GM10266 (cell line): ENCODE data around the gene HDLBP.
"Not testable (repeated sequence)": the region's sequence is repeated elsewhere in the genome, so short reads cannot be mapped to it uniquely, and the experiment has no call there.

Experiments
- DNase-seq: peaks from one replicate; pipeline ENCODE4 v3.0.0; 2012; ENCODE audit errors: extremely low spot score
- CTCF ChIP-seq: IDR thresholded peaks from 2 replicates; pipeline ENCODE4 v1.5.1; 2012; ENCODE audit warnings: mild to moderate bottlenecking, low read depth; ENCODE audit not compliant: control insufficient read depth, insufficient read depth; ENCODE audit errors: missing control alignments

HDLBP gene

GRCh38 chr2:241329669-241330615 lies 14.5 kb upstream of the HDLBP start:
- no peak for DNase-seq
- TF ChIP-seq CTCF = no peak

- no peak for DNase-seq
- TF ChIP-seq CTCF = no peak
Measured at GRCh38 chr2:241325257-241325656, 9.8 kb upstream of the HDLBP start.

- DNase-seq = no peak
- no peak for TF ChIP-seq CTCF
Measured at GRCh38 chr2:241324775-241325174, 9.3 kb upstream of the HDLBP start.

- no peak for DNase-seq
- TF ChIP-seq CTCF = no peak
Measured at GRCh38 chr2:241323778-241324177, 8.3 kb upstream of the HDLBP start.

- no peak for DNase-seq
- TF ChIP-seq CTCF = no peak
Measured at GRCh38 chr2:241321886-241322285, 6.4 kb upstream of the HDLBP start.

GRCh38 chr2:241321033-241321432 lies 5.6 kb upstream of the HDLBP start:
- TF ChIP-seq CTCF = no peak

GRCh38 chr2:241320394-241320793 lies 4.9 kb upstream of the HDLBP start:
- no peak for DNase-seq
- no peak for TF ChIP-seq CTCF

More at GRCh38 chr2:241321033-241321432, 5.6 kb upstream of the HDLBP start:
- DNase-seq = no peak

GRCh38 chr2:241318830-241319229 lies 3.4 kb upstream of the HDLBP start:
- not testable (repeated sequence) for DNase-seq
